GM04504 (cell line): ENCODE data around the gene ADARB2.

ENCODE experiments used
- DNase-seq: peaks from one replicate; pipeline ENCODE4 v3.0.0-alpha.2; 2012; ENCODE audit warnings: low read depth

The ADARB2 gene

GRCh38 chr10:1523221-1523620 is 214.1 kb downstream of the ADARB2 start:
- DNase-seq = no peak

GRCh38 chr10:1522237-1522636 is 215.1 kb downstream of the ADARB2 start:
- DNase-seq = no peak

GRCh38 chr10:1521741-1522140 is 215.6 kb downstream of the ADARB2 start:
- DNase-seq = no peak

- no peak for DNase-seq
Measured at GRCh38 chr10:1520909-1521565, 216.3 kb downstream of the ADARB2 start.

- no peak for DNase-seq
Measured at GRCh38 chr10:1519391-1519790, 217.9 kb downstream of the ADARB2 start.

- DNase-seq = no peak
Measured at GRCh38 chr10:1517684-1518083, 219.6 kb downstream of the ADARB2 start.

GRCh38 chr10:1516492-1517165 is 220.7 kb downstream of the ADARB2 start:
- DNase-seq = no peak

GRCh38 chr10:1515780-1516491 is 221.4 kb downstream of the ADARB2 start:
- no peak for DNase-seq

GRCh38 chr10:1515121-1515779 is 222.1 kb downstream of the ADARB2 start:
- no peak for DNase-seq

- no peak for DNase-seq
Measured at GRCh38 chr10:1514681-1515080, 222.6 kb downstream of the ADARB2 start.

GRCh38 chr10:1513221-1513620 is 224.1 kb downstream of the ADARB2 start:
- DNase-seq = no peak

GRCh38 chr10:1509011-1509530 is 228.3 kb downstream of the ADARB2 start:
- DNase-seq = no peak

- no peak for DNase-seq
Measured at GRCh38 chr10:1508096-1508495, 229.2 kb downstream of the ADARB2 start.

- no peak for DNase-seq
Measured at GRCh38 chr10:1507436-1507835, 229.9 kb downstream of the ADARB2 start.

GRCh38 chr10:1504940-1505339 is 232.4 kb downstream of the ADARB2 start:
- no peak for DNase-seq

GRCh38 chr10:1504286-1504685 is 233.0 kb downstream of the ADARB2 start:
- DNase-seq = no peak

- DNase-seq = no peak
Measured at GRCh38 chr10:1502451-1502850, 234.9 kb downstream of the ADARB2 start.

- no peak for DNase-seq
Measured at GRCh38 chr10:1499359-1499957, 237.9 kb downstream of the ADARB2 start.

GRCh38 chr10:1498746-1499358 is 238.5 kb downstream of the ADARB2 start:
- DNase-seq = no peak

GRCh38 chr10:1495915-1496517 is 241.3 kb downstream of the ADARB2 start:
- DNase-seq = no peak

- no peak for DNase-seq
Measured at GRCh38 chr10:1492641-1493040, 244.7 kb downstream of the ADARB2 start.
